MM.1S (cell line): ENCODE results near the gene TFAP2A.

Source experiments
- DNase-seq: peaks from one replicate; pipeline ENCODE4 v3.0.0-alpha.2; 2015
- H2AFZ ChIP-seq: fragments of 300-600 bp; sonication (generic); 2 replicates; pipeline ENCODE4 v1.6.0; 2016; ENCODE audit warnings: antibody characterized with exemption, low read length
- H3F3A ChIP-seq: fragments of 300-600 bp; sonication (generic); 2 replicates; pipeline ENCODE4 v1.6.1; 2016; ENCODE audit warnings: mild to moderate bottlenecking, antibody characterized with exemption, low read length, moderate library complexity, mixed read lengths; ENCODE audit not compliant: insufficient read depth
- H3K27ac ChIP-seq: fragments of 300-600 bp; sonication (generic); 2 replicates; pipeline ENCODE4 v1.5.1; 2016; ENCODE audit warnings: mild to moderate bottlenecking, low read length
- H3K27me3 ChIP-seq: fragments of 300-600 bp; sonication (generic); replicated peaks from 2 replicates; pipeline ENCODE4 v1.6.0; 2016; ENCODE audit warnings: low read length; ENCODE audit not compliant: insufficient read depth
- H3K36me3 ChIP-seq: fragments of 300-600 bp; sonication (generic); replicated peaks from 2 replicates; pipeline ENCODE4 v1.6.1; 2016; ENCODE audit warnings: mild to moderate bottlenecking, low read length, mixed read lengths; ENCODE audit not compliant: insufficient read depth
- H3K4me1 ChIP-seq: fragments of 300-600 bp; sonication (generic); 2 replicates; pipeline ENCODE4 v1.6.1; 2016; ENCODE audit warnings: low read length, mixed read lengths
- H3K4me2 ChIP-seq: fragments of 300-600 bp; sonication (generic); 2 replicates; pipeline ENCODE4 v1.6.0; 2016; ENCODE audit warnings: low read depth, low read length
- H3K4me3 ChIP-seq: fragments of 300-600 bp; sonication (generic); 2 replicates; pipeline ENCODE4 v1.5.1; 2016; ENCODE audit warnings: low read length, mixed read lengths
- H3K79me2 ChIP-seq: fragments of 300-600 bp; sonication (generic); 2 replicates; pipeline ENCODE4 v1.6.1; 2016; ENCODE audit warnings: mixed run types, low read length, mixed read lengths
- H3K9ac ChIP-seq: fragments of 300-600 bp; sonication (generic); 2 replicates; pipeline ENCODE4 v1.6.1; 2016; ENCODE audit warnings: low read length, mixed read lengths
- H3K9me2 ChIP-seq: fragments of 300-600 bp; sonication (generic); replicated peaks from 2 replicates; pipeline ENCODE4 v1.6.1; 2016; ENCODE audit warnings: mild to moderate bottlenecking, low read length, mixed read lengths; ENCODE audit not compliant: insufficient read depth
- H3K9me3 ChIP-seq: fragments of 300-600 bp; sonication (generic); replicated peaks from 2 replicates; pipeline ENCODE4 v1.6.1; 2016; ENCODE audit warnings: mild to moderate bottlenecking, low read length, mixed read lengths; ENCODE audit not compliant: insufficient read depth
- H4K20me1 ChIP-seq: fragments of 300-600 bp; sonication (generic); 2 replicates; pipeline ENCODE4 v1.6.1; 2016; ENCODE audit warnings: mild to moderate bottlenecking, low read length, moderate library complexity, mixed read lengths; ENCODE audit not compliant: insufficient read depth
- CTCF ChIP-seq: fragments of 300-600 bp; sonication (generic); IDR thresholded peaks from 2 replicates; pipeline ENCODE4 v1.5.1; 2016; ENCODE audit warnings: antibody characterized with exemption, low read length, mixed read lengths
- EZH2 ChIP-seq: fragments of 300-600 bp; sonication (generic); optimal IDR thresholded peaks from 2 replicates; pipeline ENCODE3; 2017; ENCODE audit warnings: low read depth, mild to moderate bottlenecking, antibody characterized with exemption, low read length, mixed read lengths
- EZH2phosphoT487 ChIP-seq: fragments of 300-600 bp; sonication (generic); IDR thresholded peaks from 2 replicates; pipeline ENCODE4 v1.6.1; 2018; ENCODE audit warnings: antibody characterized with exemption, low read length

Gene TFAP2A

GRCh38 chr6:10448096-10448495, 33.2 kb upstream of the TFAP2A start:
- no peaks in the 10 kb centered on the region for H3K4me1 ChIP-seq
- H4K20me1 ChIP-seq = no peaks in the 10 kb centered on the region
- H3K9ac ChIP-seq = no peak overlapping the region
- no peak overlapping the region for H3K4me3 ChIP-seq
- H3K9me3 ChIP-seq = no peaks in the 10 kb centered on the region
- H3K4me2 ChIP-seq = no peak overlapping the region
- H3K27ac ChIP-seq = no peak overlapping the region
- H3K27me3 ChIP-seq = no peaks in the 10 kb centered on the region
- H3F3A ChIP-seq = no peaks in the 10 kb centered on the region
- H3K79me2 ChIP-seq = no peaks in the 10 kb centered on the region
- H3K9me2 ChIP-seq = no peaks in the 10 kb centered on the region
- TF ChIP-seq CTCF = no peak
- no peak for TF ChIP-seq EZH2phosphoT487
- TF ChIP-seq EZH2 = no peak
- no peak for DNase-seq
- no peaks in the 10 kb centered on the region for H3K36me3 ChIP-seq
- H2AFZ ChIP-seq = no peak overlapping the region

- Histone ChIP-seq H2AFZ (no peak overlapping the region), H3F3A (no peaks in the 10 kb centered on the region), H3K9ac (no peak overlapping the region), H3K27me3 (no peaks in the 10 kb centered on the region), H3K9me3 (no peaks in the 10 kb centered on the region), H3K36me3 (no peaks in the 10 kb centered on the region), H4K20me1 (no peaks in the 10 kb centered on the region), H3K4me2 (no peak overlapping the region), H3K4me3 (no peak overlapping the region), H3K27ac (no peak overlapping the region), H3K79me2 (no peaks in the 10 kb centered on the region), H3K9me2 (no peaks in the 10 kb centered on the region), H3K4me1 (no peaks in the 10 kb centered on the region)
- DNase-seq = no peak
- TF ChIP-seq CTCF = no peak
- no peak for TF ChIP-seq EZH2
- TF ChIP-seq EZH2phosphoT487 = no peak
Measured at GRCh38 chr6:10446548-10446947, 31.7 kb upstream of the TFAP2A start.

- H3K9ac ChIP-seq = no peak overlapping the region
- H3K36me3 ChIP-seq = no peaks in the 10 kb centered on the region
- H3K9me3 ChIP-seq = no peaks in the 10 kb centered on the region
- H3K27me3 ChIP-seq = no peaks in the 10 kb centered on the region
- no peaks in the 10 kb centered on the region for H4K20me1 ChIP-seq
- H3F3A ChIP-seq = no peaks in the 10 kb centered on the region
- no peak overlapping the region for H3K4me3 ChIP-seq
- H3K79me2 ChIP-seq = no peaks in the 10 kb centered on the region
- DNase-seq = no peak
- no peak overlapping the region for H3K27ac ChIP-seq
- TF ChIP-seq CTCF (no peak), EZH2phosphoT487 (no peak), EZH2 (no peak)
- H2AFZ ChIP-seq = no peak overlapping the region
- H3K9me2 ChIP-seq = no peaks in the 10 kb centered on the region
- H3K4me2 ChIP-seq = no peak overlapping the region
- H3K4me1 ChIP-seq = no peaks in the 10 kb centered on the region
Measured at GRCh38 chr6:10441655-10442009, 26.8 kb upstream of the TFAP2A start.
